Peyer's patch (tissue), 4 donors: ENCODE measurements around the gene CDC42.
"Not testable (repeated sequence)": the region's sequence is repeated elsewhere in the genome, so short reads cannot be mapped to it uniquely, and the experiment has no call there.

ENCODE experiments used
- CTCF ChIP-seq, 6 experiments: fragments of 450-650 bp in 4 of 6; fragments of 200-600 bp in 2 of 6; sonication (generic) in 1 of 6; IDR thresholded peaks; one replicate each; pipeline ENCODE4 v1.5.1; 2017 to 2019; ENCODE audit warnings: antibody characterized with exemption in 6 of 6, mild to moderate bottlenecking in 3 of 6, moderate library complexity in 1 of 6
- POLR2A ChIP-seq, 2 donors: fragments of 450-650 bp; IDR thresholded peaks; one replicate each; pipeline ENCODE4 v1.5.1; 2017; ENCODE audit warnings: antibody characterized with exemption in 2 of 2, mild to moderate bottlenecking in 2 of 2, moderate library complexity in 2 of 2

- TF ChIP-seq POLR2A, CTCF (IDR thresholded peaks at IDR 0.05): not testable (repeated sequence)
Measured at GRCh38 chr1:22006736-22007135, 45.8 kb upstream of the CDC42 start.
